ENCODE measurements around the gene SKAP2.
"Not testable (repeated sequence)": the region's sequence is repeated elsewhere in the genome, so short reads cannot be mapped to it uniquely, and the experiment has no call there.

Gene SKAP2

DNA sequence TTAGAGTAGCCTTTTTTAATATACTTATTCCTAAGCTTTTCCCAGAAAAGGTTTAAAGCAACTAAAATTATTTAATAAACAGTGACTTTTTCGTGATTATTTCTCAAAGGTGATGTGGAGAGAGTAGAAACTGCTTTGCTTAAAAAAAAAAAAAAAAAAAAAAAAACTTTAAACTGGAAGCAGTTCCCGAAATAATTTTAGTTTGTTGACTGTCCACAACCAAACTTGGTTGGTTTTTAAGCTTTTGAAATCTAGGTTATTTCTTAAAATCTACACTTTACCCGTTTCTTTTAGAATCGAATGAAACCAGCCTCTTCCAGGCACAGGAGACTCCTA lies 7.3 kb downstream of the SKAP2 start:
- DNase-seq: no peak

DNA sequence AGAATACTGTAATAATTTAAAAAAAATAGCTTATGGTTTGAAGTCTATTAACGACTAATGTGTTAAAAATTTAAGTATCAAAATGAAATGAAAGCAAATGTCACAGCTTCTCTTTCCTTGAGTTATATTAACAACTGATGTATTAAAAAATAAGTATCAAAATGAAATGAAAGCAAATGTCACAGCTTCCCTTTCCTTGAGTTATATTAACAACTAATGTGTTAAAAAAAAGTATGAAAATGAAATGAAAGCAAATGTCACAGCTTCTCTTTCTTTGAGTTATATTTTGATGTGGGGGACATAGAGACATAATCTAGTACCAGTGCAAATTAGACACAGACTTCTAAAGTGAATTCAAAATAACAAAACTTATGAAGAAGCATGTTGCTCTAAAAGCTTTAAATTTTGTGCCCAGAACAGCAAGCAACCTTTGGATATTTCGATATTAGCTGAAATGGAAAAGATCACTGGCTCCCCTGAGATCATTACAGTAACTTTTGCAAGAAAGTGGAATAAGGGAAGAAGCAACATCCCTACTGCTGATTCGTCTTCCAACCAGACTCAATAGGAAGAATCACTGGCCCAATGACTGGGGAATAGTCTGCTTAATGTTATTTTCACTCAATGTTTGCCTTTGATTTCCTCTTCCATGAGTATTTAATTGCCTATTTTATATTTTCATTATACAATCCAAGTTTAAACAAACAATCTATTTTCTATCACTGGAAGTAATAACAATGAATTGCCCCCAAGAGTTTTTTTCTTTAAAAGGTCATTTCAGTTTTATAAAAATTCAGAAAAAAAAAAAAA lies 8.0 kb downstream of the SKAP2 start:
- DNase-seq: no peak

DNA sequence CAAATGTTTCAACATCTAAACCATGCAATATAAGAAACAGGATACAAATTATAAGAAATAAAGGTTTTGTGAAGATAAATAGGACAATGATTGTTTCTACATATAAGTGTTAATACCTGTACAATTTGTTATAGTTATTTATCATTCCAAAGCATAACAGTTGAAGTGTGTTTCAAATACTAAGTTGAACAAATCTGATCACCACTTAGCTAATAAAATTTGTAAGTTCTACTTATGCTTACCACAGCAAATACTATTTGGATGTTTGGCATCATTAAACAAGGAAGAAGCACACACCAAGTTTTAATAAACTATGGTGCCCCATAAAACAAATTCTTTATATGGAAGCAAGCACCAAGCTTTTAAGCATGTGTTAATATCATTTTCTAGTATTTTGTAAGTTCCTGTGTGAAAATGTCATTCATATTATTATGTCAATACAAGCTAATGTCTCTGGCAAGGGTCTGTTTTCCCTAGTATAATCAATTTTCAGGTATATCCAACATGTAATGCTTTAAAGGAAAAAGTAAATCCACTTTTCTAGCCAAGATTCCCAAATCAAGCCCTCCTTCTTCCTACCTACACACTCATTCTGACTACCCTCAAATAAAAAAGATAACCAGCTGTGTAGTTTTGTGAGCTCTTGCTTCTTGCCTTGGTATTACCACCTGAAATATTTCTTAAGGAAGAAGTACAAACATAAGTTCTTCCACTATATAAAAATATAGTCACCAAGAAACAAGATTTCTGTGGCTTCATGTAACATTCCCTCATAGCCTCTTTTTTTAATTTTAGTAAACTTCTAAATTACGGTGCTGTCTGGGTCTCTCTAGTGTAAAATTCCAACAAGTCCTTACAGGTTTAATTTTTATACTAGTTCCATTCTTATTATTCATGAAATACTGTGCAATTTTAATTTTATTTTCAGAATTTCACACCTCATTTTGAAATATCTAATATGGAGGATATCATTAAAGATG lies 9.2 kb downstream of the SKAP2 start:
- no peak for DNase-seq

DNA sequence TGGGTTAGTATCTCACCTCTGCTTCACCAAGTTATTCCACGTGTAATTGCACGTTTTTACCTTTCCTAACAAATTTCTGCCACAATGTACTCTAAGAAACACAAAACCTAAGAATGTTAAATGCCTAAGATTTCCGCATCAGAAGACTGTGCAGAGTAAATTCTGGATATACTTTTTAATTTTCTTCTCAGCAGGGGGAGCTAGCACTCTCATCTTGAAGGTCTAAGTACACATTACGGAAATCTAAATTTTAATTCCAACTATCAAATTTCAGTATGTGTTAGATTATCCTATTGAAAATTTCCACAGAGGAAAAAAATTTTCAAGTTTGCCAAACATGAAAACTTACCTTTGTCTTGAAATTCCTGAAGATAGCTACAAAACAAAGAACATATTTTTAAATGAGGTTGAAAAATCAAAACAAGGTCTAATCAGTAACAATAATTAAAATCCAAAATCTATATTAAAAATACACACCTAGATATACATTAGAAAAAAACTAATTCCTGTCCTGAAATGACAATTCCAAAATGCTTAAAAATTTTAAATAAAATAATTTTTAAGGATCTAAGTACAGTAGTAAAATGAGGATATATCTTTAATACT lies 10.5 kb downstream of the SKAP2 start:
- DNase-seq: no peak

DNA sequence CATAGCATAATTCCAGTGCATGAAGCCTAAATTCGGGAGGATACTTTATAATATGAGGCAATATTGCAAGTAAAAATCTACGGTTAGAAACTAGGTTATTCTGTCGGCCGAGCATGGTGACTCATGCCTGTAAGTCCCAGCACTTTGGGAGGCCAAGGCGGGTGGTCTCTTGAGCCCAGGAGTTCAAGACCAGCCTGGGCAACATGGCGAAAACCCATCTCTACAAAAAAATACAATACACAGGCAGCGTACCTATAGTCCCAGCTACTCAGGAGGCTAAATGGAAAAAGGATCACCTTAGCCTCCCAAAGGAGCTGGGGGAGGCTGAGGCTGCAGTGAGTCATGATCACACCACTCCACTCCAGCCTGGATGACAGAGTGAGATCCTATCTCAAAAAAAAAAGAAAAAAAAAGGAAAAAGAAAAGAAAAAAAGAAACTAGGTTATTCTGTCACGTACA lies 14.2 kb downstream of the SKAP2 start:
- no peak for DNase-seq

DNA sequence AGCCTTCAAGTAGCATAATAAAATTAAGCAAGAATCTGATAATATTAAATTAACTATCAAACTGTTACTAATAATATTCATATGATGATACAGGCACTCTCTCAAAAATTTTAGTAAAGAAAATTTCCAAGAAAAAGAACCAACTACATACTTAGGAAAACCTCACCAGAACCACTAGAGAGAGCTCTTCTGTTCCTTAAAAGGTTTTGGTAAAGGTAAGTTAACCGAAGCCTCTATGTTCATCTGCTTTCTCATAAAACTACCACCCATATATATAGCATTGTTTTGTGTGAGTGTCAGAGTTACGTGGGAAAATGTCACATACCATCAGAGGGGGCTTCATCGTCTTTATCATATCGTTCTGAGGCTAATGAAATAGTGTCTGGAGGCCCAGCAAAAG lies 20.7 kb downstream of the SKAP2 start:
- no peak for DNase-seq

DNA sequence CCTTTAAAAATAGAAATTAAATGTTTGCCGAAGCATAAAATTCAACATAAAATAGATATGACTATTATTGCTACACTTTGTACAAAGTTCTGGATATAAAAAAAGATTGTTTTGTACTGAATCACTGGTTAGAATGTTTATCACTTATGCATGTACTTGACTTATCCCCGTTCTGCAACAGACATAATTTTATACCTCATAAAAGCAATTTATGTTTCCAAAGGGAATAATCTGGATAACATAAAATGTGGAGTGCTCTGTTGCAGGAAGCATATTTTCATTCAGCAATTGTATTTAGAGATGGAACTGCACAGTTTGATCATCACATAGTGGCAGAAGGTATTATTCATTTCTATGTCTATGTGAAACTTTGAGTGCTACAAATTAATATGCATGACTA lies 21.5 kb downstream of the SKAP2 start:
- DNase-seq: no peak

DNA sequence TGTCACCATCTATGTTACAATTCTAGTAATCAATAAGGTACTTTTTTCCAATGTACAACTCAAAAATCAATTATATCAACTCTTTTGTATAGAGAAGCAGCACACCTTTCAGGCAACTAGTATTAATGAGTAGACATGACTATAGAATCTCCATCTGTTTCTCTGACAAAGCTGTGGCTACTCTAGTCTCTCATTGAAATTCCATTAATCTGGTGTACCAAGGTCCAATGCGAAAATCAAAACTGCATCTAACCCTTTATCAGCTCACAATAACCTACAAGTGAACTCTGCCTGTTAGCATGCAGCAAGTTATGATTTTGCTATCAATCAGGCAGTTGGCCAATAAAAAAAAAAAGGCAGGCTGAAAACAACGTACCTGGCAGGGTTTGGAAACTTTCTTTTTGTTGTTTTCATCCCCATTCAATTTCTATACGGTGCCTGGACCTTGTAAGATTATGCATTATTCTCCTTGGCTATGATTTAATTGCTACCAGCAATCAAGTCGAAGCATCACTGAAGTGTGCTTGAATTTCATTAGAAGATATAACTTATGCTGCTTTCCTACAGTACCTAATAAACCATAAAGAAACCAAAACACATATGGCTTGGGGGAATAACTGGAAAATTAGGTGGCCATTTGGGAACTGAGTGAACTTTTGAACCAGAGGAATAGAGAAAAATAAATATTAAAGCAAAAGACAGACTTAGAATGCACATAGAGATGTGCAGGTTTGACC lies 23.2 kb downstream of the SKAP2 start:
- DNase-seq: no peak

DNA sequence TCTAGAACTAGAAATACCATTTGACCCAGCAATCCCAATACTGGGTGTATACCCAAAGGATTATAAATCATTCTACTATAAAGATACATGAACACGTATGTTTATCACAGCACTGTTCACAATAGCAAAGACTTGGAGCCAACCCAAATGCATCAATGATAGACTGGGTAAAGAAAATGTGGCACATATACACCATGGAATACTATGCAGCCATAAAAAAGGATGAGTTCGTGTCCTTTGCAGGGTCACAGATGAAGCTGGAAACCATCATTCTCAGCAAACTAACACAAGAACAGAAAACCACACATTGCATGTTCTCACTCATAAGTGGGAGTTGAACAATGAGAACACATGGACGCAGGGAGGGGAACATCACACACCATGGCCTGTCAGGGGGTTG lies 27.6 kb downstream of the SKAP2 start:
- DNase-seq: not testable (repeated sequence)

DNA sequence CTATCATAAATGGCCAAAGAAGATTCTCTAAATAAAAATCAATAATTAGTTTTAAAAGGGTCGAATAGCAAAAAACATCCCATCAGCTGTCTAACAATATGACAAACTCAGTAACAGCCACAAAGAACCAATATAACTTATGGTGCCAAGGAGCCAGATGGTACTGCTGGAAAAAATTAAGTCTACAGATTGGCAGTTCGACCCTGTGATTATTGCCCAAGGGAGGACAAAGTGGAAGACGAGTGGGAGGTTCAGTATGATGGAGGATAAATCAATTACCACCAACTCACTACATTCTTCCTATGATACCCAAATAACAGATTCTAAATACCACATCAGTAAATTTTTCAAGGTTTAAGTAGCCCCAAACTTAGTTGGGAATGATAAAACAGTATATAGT lies 49.0 kb downstream of the SKAP2 start:
- no peak for DNase-seq

DNA sequence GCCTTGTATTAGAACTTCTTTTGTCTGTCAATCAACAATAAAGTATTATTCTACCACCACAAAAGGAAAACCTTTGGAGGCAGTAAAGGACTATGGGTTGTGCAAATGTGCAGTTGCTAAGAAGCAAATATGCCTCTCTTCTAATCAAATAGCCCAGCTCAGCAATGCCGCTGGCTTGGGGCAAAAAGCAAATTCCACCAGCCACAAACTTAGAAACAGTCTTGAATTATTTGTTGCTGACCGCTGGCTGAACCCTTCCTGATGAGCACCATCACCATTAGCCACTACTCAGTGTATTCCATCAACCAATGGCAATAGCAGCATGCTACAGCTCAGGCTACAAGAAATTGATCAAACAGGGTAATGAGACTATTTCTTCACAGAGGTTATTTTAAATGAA lies 51.0 kb downstream of the SKAP2 start:
- no peak for DNase-seq

DNA sequence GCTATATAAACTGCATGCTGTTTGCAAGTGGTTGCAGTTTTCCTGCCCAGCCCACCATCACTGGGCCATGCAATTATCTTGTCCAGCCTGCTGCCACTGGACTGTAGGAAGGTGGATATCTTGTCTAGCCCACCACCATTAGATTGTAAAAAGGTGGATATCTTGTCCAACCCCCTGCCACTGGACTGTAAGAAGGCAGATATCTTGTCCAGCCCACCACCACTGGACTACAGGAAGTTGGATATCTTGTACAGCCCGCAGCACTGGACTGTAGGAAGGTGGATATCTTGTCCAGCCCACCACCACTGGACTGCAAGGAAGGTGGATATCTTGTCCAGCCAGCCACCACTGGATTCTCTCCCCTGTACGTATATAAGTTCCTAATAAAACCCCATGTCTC lies 69.8 kb downstream of the SKAP2 start:
- DNase-seq: no peak

DNA sequence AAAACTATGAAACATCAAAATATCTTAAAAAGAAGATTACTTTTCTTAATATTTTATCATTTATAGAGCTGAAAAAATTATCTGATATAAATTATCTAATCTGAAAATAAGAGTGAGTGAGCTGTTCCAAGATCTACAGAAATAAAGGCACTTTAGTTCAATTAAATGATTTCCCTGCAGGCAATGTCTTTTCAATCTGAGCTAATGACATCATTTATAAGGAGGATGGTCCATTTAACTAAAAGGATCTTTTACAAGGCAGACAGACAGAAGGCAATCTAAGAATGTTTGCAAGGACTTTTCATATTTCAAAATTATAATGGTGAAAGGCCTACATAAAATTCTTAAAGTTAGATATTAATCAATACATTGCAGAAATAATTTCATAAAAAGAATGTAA lies 71.8 kb downstream of the SKAP2 start:
- DNase-seq: no peak

DNA sequence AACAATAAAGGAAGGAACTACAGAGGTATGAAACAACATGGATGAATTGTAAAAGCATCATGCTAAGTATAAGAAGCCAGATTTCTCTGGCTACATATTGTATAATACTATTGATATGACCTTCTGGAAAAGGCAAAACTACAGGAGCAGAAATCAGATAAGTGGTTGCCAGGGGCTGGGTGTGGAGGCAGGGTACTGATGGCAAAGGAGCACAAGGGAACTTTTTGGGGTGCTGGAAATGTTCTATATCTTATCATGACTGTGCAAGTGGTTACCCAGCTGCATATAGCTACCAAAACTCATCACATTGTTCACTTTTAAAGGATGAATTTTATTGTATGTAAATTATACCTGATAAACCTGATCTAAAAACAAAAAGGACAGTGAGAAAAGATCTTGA lies 72.4 kb downstream of the SKAP2 start:
- no peak for DNase-seq

DNA sequence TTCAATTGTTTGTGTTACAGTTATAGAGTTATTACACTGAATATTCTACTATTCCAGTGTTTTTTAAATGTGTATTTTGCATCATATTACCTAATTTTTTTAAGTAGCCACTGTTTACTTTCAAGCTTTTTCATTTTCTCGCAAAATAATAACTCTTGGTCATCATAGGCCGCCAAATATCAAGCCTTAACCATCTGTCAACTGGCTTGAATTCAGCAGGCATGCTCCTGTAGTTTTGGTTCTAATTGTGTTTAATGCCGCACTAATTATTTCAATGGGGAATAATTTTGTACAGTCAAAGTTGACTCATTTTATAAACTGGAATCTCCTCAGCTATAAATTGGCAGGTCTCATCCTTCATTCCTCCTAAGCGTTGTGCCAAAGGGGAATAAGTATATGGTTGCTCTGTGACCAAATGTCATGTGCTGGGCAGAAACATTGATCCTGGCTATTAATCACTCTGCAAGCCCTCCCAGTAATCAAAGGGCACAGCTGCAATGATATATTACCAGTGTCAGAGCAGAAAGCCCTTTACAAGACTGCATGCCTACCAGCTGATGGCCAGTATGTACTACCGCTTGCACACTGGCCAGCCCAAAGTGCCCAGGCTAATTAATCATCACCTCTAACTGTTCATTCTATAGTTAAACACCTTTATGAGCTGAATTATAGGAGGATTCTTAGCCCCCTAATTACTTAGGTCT lies 74.8 kb downstream of the SKAP2 start:
- no peak for DNase-seq

DNA sequence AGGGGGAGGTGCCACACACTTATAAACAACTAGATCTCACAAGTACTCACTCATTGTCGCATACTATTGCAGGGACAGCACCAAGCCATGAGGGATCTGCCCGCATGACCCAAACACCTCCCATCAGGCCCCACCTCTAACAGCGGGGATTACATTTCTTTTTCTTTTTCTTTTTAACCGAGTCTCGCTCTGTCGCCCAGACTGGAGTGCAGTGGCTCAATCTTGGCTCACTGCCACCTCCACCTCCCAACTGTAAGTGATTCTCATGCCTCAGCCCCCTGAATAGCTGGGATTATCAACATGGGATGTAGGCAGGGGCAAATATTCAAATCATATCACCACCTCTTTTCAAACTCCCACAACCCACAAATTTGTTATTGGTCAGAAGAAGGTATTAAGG lies 76.7 kb downstream of the SKAP2 start:
- no peak for DNase-seq

DNA sequence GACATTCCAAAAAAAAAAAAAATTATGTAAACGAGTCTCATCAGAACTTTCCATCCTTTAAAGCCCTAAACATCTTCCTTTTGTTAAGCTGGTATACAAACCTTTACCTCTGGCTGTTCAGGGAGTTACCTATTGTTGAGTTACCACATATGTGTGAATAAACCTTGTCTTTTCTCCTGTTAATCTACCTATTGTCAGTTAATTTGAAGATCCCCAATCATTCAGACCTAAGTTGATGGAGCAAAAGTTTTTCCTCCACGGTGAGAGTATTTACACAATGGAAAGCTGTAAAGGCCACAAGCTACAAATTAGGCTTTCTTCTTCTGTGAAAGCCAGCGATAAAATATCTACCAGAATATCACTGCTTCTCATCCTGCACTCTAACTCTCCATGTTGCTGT lies 80.3 kb downstream of the SKAP2 start:
- no peak for DNase-seq

DNA sequence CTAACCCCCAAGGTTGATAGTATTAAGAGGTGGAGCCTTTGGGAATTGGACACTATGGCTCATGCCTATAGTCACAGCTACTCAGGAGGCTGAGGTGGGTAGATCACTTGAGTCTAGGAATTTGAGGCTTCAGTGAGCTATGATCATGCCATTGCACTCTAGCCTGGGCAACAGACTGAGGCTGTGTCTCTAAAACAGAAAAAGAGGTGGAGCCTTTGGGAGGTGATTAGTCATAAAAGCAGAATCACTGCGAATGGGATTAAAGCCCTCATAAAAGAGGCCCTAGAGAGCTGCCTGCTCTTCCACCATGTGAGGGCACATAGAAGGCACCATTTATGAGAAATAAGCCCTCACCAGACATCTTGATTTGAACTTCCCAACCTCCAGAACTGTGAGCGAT lies 81.9 kb downstream of the SKAP2 start:
- no peak for DNase-seq

DNA sequence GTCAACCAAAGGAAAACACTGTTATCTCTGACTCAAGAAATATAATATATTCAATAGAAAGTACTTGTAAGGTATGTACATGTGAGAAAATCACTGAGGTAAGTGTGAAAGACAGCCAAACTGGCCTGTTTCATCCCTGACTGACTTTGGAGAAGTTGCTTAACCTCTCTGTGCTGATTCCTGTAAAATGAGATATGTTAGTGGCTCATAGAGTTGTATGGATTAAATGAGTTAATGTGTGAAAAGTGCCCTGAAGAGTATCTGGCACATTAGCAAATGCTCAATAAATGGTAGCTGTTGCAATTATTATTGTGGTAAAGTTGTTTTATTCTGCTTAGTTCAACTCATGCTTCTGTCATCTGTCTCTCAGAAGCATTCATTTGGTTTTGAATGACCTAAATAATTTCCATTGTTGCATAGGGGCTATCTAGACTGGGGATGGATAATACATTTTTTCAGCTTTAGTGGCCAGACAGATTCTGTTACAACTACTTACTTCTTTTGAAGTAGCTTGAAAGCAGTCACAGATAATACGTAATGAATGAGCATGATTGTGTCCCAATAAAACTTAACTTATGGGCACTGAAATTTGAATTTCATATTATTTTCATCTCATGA lies 84.3 kb downstream of the SKAP2 start:
- DNase-seq: no peak

DNA sequence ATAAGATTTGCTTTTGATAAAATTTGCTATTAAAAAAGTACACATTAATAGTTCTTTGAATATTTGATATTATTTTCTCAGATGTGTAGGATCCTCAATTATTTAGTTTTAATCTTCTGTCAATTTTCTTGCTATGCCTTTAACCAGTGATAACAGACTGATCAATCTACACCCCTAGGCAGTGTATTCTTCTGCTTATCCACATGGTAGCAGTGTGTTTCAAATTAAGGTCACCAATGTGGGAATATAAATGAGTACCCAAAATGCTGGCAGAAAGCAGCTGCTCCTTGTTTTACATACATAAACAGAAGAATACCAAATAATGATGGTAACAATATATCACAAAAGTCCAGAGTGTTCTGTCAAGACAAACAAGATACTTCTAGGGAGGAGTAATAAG lies 87.0 kb downstream of the SKAP2 start:
- DNase-seq: no peak

DNA sequence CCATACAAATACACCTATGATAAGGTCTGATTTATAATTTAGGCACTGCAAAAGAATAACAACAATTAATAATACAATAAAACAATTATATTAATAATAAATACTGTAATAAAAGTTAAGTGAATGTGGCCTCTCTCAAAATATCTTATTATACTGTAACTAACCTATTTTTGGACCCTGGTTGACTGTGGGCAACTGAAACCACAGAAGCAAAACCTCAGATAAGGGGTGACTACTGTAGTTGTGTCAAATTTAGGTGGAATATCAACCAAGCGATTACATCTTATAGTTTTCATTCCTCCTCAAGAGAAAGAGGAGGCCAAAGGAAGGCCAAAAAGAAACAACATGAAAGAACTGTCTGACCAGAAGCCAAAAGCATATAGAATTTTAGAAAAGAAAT lies 103.9 kb downstream of the SKAP2 start:
- no peak for DNase-seq

DNA sequence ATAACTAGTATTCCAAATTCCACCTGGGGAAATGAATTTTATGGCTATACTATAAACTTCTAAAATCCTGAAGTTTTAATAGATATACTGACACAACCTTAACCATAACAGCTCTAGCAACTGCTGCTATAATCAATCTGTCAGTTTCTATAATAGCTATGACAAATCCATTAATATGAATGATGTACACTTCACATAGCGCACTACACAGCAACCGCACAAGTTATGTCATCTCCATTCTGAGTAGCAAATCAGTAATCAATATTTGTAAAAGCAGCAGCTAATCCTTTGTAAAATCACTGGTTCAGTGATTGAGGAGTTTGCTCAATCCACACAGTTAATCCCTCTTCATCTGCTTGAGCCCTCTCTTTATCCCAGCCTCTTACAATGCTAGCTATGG lies 105.3 kb downstream of the SKAP2 start:
- DNase-seq: no peak

Measured in stimulated activated CD4-positive, alpha-beta T cell treated with anti-CD3 and anti-CD28 coated beads, Interleukin-2, amount 100 ng/mL, for 24 hours (primary cell).